Medulla oblongata (tissue), 1 donor: Measurements from ENCODE around the gene CTSW.

Experiments
- DNase-seq: peaks from one replicate; pipeline ENCODE4 v3.0.0-alpha.2; 2015; ENCODE audit errors: extremely low spot score

Gene CTSW

DNA sequence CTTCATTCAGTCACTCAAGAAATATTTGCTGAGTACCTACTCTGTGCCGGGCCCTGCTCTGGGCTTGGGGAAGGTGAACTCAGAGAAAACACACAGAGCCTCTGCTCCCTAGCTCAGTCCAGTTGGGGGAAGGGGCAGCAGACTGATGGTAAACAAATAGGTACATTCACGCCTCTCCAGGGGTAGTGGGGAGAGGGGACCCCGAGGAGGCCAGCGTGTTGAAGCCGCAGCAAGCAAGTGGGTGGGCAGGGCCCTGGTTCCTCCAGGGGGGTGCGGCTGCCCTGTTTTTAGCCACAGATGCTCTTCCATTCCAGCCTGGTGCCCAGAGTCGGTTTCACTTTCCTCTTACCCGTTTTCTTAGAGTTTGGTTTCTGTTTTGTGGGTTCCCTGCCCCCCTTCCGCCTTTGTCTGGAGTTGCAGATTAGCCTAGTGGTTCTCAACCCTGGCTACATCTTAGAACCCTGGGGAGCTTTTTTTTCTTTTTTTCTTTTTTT lies 48.3 kb downstream of the CTSW start:
- peak; percentile 68 for DNase-seq

DNA sequence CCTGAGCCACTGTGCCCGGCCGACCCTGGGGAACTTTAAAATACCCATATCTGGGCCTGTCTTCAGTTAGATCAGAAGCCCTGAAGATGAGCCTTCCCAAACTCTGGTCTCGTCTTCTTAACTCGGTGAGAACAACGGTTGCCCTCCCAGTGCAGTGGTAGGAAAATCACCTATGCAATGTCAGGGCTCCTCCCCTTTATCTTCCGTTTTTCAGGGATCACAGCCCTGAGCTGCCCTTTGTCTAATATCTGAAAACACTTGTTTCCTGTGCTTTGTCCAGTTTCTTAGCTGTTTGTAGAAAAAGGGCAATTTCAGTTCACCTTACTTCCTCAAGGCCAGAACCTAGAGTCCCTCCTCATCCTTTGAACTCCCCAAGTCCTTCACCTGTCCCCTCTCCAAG lies 49.0 kb downstream of the CTSW start:
- DNase-seq, result no peak

DNA sequence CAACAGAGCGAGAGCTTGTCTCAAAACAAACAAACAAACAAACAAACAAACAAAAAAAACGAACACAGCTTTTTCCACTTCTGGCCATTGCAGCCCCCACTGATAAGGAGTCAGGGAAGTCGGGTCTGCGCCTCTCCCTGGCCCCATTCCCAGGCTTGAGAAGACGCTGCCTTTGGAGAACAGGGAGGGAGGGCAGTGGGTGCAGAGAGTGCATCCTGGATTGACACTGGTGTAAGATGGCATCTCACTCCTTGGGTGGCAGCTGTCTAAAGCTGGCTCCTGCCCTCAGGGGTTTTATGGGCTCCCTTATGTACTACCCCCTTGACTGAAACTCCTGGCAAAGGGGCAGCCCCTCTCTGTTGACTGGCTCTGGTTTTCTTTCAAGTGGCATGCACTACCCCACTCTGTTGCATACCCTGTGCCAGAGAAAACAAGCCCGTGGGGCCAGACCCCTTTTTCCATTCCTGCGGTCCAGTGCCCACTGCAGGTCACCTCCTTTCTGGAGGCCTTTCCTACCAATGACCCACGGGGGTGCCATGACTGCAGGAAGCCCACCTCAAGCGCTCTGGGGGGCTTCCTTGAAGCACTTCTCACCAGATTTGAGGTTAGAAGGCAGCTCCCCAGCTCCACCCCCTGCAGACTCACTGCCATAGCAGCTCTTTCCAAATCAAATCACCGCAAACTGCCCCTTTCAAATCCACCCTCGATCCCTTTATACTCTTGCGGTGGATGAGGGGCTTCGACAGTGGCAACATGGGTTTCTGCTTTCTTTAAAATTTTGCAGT lies 52.3 kb downstream of the CTSW start:
- no peak for DNase-seq

DNA sequence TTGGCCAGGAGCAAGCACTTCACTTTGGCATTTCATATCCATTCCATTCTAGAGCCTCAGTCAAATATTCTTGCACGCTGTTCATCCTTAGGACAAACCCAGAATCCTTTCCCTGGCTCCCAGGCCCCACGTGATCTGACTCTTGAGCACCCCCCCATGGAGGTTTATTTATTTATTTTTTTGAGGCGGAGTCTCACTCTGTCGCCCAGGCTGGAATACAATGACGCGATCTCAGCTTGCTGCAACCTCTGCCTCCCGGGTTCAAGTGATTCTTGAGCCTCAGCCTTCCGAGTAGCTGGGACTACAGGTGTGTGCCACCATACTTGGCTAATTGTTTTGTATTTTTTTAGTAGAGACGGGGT lies 52.9 kb downstream of the CTSW start:
- DNase-seq, result no peak
